Mucosa of descending colon (tissue), 3 donors: ENCODE results near the gene FIGN. TPM values are rescaled to one million over a fixed set of nuclear protein-coding genes. Genes with fewer than 3 reads are reported as not detected.

ENCODE experiments used
- ATAC-seq: fragments of 200-7000 bp; cut with Tn5 transposase; one replicate; pipeline ENCODE4 v1.9.1; 2020; ENCODE audit warnings: mild to moderate bottlenecking, moderate library complexity
- DNase-seq, 3 donors: peaks; one replicate each; pipeline ENCODE4 v3.0.0-alpha.2; 2020
- H3K36me3 ChIP-seq: fragments of 200-600 bp; one replicate; pipeline ENCODE4 v1.8.0; 2021; ENCODE audit warnings: low read depth, mild to moderate bottlenecking
- H3K4me1 ChIP-seq: fragments of 200-600 bp; one replicate; pipeline ENCODE4 v1.8.0; 2021; ENCODE audit warnings: low read depth, mild to moderate bottlenecking
- H3K4me3 ChIP-seq: fragments of 200-600 bp; one replicate; pipeline ENCODE4 v1.8.0; 2021; ENCODE audit warnings: mild to moderate bottlenecking
- H3K9me3 ChIP-seq: fragments of 200-600 bp; one replicate; pipeline ENCODE4 v1.8.0; 2021; ENCODE audit warnings: mild to moderate bottlenecking
- intact Hi-C, 2 donors: fragments of 100-400 bp; cut with DNase I in 1 of 2; cut with micrococcal nuclease in 1 of 2; formaldehyde crosslinking; loops; one replicate each; pipeline versions ENCODE4 v1.11.0 to v1.11.1; 2022; cut with DNase I, micrococcal nuclease
- total RNA-seq, 3 donors: library from RNA; stranded (reverse); fragmentation: NEBNext Ultra II Directional in 2 of 3; extraction: Animal tissue kit (Norgen Biotek cat#: 25700) in 2 of 3; gene quantifications; one replicate each; pipeline versions ENCODE4 v1.2.1 to v1.2.4, GENCODE V29; 2021 to 2023
- TF ChIP-seq, protein P1 (sequence below): fragments of 200-600 bp; IDR thresholded peaks from one replicate; pipeline ENCODE4 v1.8.0; 2022; ENCODE audit warnings: antibody characterized with exemption, mild to moderate bottlenecking
- donor health status: DM: no; HTN: no; CAD: no; lungs with moderate emphysema.
- donor health status: DM: no; HTN: no; CAD: no.
- donor health status: DM: no; HTN: yes; CAD: no.

FIGN gene
- total RNA-seq, 3 donors from 2014 or later, result 0.84 to 4.1 (median 1.4) TPM

DNA sequence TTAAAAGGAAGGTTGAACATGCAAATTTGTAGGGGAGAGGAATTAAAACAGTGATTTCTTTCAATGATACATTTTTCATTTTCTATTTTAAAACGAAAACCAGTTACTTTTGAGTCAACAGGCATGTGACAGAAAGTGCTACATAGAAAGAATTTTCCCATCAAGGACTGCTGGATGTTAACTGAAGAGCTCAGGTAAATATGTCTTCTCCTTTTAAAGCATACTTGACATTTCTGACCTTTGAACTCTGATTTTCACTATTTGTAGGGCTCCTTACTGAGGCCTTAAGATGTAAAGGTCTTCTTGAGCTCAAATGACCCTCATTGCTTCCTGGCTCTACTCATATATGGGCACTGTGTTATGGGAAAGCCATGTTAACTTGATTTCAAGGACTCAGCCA, 32.4 kb downstream of the FIGN start:
- Histone ChIP-seq H3K4me1 (no peaks in the 10 kb centered on the region), H3K4me3 (no peak overlapping the region), H3K9me3 (no peaks in the 10 kb centered on the region), H3K36me3 (no peaks in the 10 kb centered on the region)
- intact Hi-C loops, result no loop called here
- TF ChIP-seq, protein P1, sequence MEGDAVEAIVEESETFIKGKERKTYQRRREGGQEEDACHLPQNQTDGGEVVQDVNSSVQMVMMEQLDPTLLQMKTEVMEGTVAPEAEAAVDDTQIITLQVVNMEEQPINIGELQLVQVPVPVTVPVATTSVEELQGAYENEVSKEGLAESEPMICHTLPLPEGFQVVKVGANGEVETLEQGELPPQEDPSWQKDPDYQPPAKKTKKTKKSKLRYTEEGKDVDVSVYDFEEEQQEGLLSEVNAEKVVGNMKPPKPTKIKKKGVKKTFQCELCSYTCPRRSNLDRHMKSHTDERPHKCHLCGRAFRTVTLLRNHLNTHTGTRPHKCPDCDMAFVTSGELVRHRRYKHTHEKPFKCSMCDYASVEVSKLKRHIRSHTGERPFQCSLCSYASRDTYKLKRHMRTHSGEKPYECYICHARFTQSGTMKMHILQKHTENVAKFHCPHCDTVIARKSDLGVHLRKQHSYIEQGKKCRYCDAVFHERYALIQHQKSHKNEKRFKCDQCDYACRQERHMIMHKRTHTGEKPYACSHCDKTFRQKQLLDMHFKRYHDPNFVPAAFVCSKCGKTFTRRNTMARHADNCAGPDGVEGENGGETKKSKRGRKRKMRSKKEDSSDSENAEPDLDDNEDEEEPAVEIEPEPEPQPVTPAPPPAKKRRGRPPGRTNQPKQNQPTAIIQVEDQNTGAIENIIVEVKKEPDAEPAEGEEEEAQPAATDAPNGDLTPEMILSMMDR, result no peak
- ATAC-seq (no peak), DNase-seq (no peak)

DNA sequence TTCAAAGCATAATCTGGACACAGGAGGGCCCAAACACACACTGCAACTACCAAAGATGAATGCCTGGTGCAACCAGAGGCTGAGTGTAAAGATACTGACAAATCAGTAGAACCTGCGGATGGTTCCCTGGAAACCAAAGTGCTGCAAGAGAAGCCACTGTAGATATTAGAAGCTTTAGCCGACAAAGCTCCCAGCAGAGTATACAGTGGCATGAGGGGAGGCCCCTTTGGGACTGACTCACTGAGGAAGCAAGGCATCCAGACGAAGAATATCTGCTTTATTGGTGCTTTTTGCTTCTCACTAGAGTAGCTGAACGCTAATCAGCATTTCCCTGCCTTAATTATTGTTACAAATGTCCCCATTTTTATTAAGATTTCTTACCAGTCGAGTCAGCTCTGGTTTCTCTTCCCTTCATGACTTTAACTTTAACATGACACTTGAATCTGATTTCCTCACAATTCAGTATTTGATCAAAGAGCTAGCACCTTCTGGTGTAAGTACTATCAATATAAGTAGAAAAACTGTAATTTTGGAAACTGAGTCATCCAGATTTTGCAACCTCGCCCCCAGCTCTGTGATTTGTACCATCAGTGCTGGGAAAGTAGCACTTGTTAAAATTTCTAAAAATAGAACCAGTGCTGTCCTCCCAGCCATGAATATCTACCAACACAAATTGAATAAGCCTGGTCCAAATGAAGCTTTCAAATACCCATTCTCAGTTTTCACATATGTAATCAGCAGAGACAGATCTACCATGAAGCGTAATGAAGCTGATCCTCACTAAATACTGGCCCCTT, 34.2 kb downstream of the FIGN start:
- no peak overlapping the region for H3K4me3 ChIP-seq
- DNase-seq, result no peak
- no peak for ATAC-seq
- TF ChIP-seq, protein P1, result no peak
- intact Hi-C loops, result no loop called here
- no peaks in the 10 kb centered on the region for H3K36me3 ChIP-seq
- H3K4me1 ChIP-seq, result no peaks in the 10 kb centered on the region
- H3K9me3 ChIP-seq, result no peaks in the 10 kb centered on the region

DNA sequence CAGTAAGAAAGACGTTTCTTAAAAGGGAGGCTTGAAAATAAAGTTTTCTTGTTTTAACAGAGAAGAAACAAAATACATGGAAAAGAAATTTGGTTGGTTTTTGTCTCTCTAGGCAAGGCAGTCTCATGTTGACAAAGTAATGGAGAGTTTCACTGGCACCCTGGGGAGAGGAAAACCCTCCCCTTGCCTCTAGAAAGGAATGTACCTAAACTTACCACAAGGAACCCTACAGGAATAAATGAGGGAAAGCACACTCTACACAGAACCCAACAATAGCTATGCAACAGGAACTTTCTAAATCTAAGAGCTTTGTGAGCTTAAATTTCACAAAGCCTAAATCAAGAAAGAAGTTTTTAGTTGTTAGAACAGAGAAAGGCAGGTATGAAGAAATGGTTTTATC, 37.0 kb downstream of the FIGN start:
- DNase-seq (no peak), ATAC-seq (no peak)
- no peaks in the 10 kb centered on the region for H3K36me3 ChIP-seq
- H3K4me3 ChIP-seq, result no peak overlapping the region
- no peaks in the 10 kb centered on the region for H3K9me3 ChIP-seq
- intact Hi-C loops, result no loop called here
- TF ChIP-seq, protein P1, result no peak
- H3K4me1 ChIP-seq, result no peaks in the 10 kb centered on the region

- ATAC-seq, result no peak
- TF ChIP-seq, protein P1, result no peak
Observed at GRCh38 chr2:163697846-163698637, 37.8 kb downstream of the FIGN start.

DNA sequence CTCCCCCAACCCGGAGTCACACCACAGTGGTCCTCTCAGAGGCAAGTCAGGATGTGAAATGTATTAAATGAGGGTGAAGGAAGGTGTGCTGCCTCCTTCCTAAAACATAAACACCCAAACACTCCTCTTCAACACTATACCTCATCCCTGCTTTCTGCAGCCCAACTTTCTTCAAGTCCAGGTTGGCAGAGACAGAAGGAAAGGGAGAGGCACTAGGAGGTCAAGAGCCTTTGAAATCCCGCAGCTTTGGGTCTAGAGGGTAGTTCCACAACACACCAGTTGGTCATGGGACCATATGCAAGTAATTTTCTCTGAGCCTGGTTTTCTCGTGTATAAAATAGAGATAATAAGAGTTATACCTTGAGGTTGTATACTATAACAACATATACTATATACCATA, 38.4 kb downstream of the FIGN start:
- no peaks in the 10 kb centered on the region for H3K36me3 ChIP-seq
- TF ChIP-seq, protein P1, result no peak
- ATAC-seq, result no peak

More at GRCh38 chr2:163697846-163698637, 37.8 kb downstream of the FIGN start:
- no peak overlapping the region for H3K4me3 ChIP-seq
- DNase-seq, result no peak
- intact Hi-C loops, result no loop called here
- H3K36me3 ChIP-seq, result no peaks in the 10 kb centered on the region
- no peaks in the 10 kb centered on the region for H3K9me3 ChIP-seq
- no peaks in the 10 kb centered on the region for H3K4me1 ChIP-seq

More for the DNA sequence above, 38.4 kb downstream of the FIGN start:
- Histone ChIP-seq H3K9me3 (no peaks in the 10 kb centered on the region), H3K4me1 (no peaks in the 10 kb centered on the region), H3K4me3 (no peak overlapping the region)
- intact Hi-C loops, result no loop called here
- DNase-seq, result no peak
